ENCODE data around the gene KRT1. TPM values are rescaled to one million over a fixed set of nuclear protein-coding genes. Genes with fewer than 3 reads are reported as not detected.
A peak's percentile ranks its signal among the peaks of the same experiment; 100 is the strongest.

Gene KRT1
- total and polyA plus RNA-seq, 2 donors (not counting 1 experiment from before 2014, with no cell fraction given) = not detected

DNA sequence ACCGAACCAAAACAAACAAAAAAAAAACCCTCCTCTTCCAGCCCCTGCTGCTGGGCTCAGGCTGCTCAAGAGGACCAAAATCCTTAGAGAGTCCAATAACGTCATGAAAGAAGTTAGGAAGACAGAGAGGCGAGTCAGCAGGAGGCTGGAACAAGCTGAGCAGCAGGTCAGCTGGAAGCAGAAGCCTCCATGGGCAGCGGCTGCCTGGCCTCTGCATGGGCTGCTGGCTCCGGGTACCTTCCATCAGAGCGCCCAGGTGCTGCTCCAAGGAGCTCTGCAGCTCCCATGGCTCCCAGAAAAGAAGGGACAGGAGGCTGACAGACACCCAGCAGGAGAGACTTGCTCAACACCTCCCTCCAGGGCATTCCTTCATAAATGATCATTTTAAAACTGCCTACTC lies 25.0 kb downstream of the KRT1 start:
- H3K9me3 ChIP-seq (ENCODE audit: control insufficient read depth, insufficient read depth, low read depth, low read length) = no peaks in the 10 kb centered on the region
- H3K9ac ChIP-seq (ENCODE audit: insufficient read depth, low read length) = no peak overlapping the region
- no peaks in the 10 kb centered on the region for H3K4me1 ChIP-seq (ENCODE audit: control insufficient read depth, extremely low read depth, insufficient read depth, low read length)
- H3K27me3 ChIP-seq (ENCODE audit: control insufficient read depth, insufficient read depth, low read length) = peaks cover 4% of the 10 kb centered on the region
- no peaks in the 10 kb centered on the region for H4K20me1 ChIP-seq (ENCODE audit: control insufficient read depth, extremely low read depth, insufficient read depth, low read length)
- H3K27ac ChIP-seq (ENCODE audit: insufficient read depth, low read length) = no peak overlapping the region
- DNase-seq (ENCODE audit: low read depth in 2 of 2) = peak in 1 of 2 donors; percentile 4
- no peak overlapping the region for H2AFZ ChIP-seq (ENCODE audit: low read length)
- TF ChIP-seq EZH2 (IDR thresholded peaks at IDR 0.05; ENCODE audit: low read length, missing control alignments) = no peak
- TF ChIP-seq, protein P1, sequence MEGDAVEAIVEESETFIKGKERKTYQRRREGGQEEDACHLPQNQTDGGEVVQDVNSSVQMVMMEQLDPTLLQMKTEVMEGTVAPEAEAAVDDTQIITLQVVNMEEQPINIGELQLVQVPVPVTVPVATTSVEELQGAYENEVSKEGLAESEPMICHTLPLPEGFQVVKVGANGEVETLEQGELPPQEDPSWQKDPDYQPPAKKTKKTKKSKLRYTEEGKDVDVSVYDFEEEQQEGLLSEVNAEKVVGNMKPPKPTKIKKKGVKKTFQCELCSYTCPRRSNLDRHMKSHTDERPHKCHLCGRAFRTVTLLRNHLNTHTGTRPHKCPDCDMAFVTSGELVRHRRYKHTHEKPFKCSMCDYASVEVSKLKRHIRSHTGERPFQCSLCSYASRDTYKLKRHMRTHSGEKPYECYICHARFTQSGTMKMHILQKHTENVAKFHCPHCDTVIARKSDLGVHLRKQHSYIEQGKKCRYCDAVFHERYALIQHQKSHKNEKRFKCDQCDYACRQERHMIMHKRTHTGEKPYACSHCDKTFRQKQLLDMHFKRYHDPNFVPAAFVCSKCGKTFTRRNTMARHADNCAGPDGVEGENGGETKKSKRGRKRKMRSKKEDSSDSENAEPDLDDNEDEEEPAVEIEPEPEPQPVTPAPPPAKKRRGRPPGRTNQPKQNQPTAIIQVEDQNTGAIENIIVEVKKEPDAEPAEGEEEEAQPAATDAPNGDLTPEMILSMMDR (conservative IDR thresholded peaks at IDR 0.05 in 1 of 2, IDR thresholded peaks at IDR 0.05 in 1 of 2; ENCODE audit: low read depth in 1 of 2, low read length in 2 of 2) = no peak
- H3K4me3 ChIP-seq (replicated peaks in 1 of 4; ENCODE audit: control extremely low read depth in 1 of 4, insufficient read depth in 1 of 4, low read depth in 3 of 4, low read length in 4 of 4) = no peak overlapping the region
- no peak overlapping the region for H3K4me2 ChIP-seq (ENCODE audit: extremely low read depth, insufficient read depth, low read length)
- no peaks in the 10 kb centered on the region for H3K36me3 ChIP-seq (ENCODE audit: control insufficient read depth, insufficient read depth, low read length)
- no peaks in the 10 kb centered on the region for H3K79me2 ChIP-seq (ENCODE audit: control insufficient read depth, insufficient read depth, low read length)

DNA sequence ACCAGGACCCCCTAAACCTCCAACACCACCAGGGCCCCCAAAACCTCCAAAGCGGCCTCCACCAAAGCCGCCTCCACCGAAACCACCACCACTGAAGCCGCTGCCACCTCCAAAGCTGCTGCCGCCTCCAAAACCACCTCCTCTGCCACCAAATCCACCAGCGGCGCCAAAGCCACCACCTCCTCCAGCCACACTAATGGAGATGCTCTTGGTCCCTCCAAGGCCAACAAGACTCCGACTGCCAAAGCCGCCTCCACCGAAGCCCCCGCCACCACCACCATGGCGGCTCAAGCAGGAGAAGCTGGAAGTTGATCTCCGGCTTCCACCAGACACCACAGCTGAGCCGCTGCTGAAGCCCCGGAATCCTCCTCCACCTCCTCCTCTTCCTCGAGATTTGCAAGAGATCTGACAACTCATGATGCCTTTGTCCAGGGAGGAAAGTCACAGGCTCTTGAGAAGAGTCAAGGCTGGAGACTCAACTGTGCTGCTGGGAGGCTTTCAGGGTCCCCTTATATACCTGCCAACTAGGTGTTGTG lies 28.4 kb downstream of the KRT1 start, which contains the start of gene KRT2:
Gene KRT2, minus strand, starts transcription at position 486 of the 536 bp plus-strand sequence. Its CDS starts 69 bp downstream, at position 417.
- no peaks in the 10 kb centered on the region for H4K20me1 ChIP-seq (ENCODE audit: control insufficient read depth, extremely low read depth, insufficient read depth, low read length)
- no peak within 1 kb of the TSS for H3K9ac ChIP-seq (ENCODE audit: insufficient read depth, low read length)
- H3K4me1 ChIP-seq (ENCODE audit: control insufficient read depth, extremely low read depth, insufficient read depth, low read length) = no peaks in the 10 kb centered on the region
- H3K27ac ChIP-seq (ENCODE audit: insufficient read depth, low read length) = no peak within 1 kb of the TSS
- peaks cover 5% of the 10 kb centered on the region for H3K27me3 ChIP-seq (ENCODE audit: control insufficient read depth, insufficient read depth, low read length)
- no peak within 1 kb of the TSS for H3K4me3 ChIP-seq (replicated peaks in 1 of 4; ENCODE audit: control extremely low read depth in 1 of 4, insufficient read depth in 1 of 4, low read depth in 3 of 4, low read length in 4 of 4)
- H3K4me2 ChIP-seq (ENCODE audit: extremely low read depth, insufficient read depth, low read length) = no peak within 1 kb of the TSS
- DNase-seq (ENCODE audit: low read depth in 2 of 2) = no peak
- H3K36me3 ChIP-seq (ENCODE audit: control insufficient read depth, insufficient read depth, low read length) = no peaks in the 10 kb centered on the region
- H2AFZ ChIP-seq (ENCODE audit: low read length) = no peak within 1 kb of the TSS
- H3K9me3 ChIP-seq (ENCODE audit: control insufficient read depth, insufficient read depth, low read depth, low read length) = no peaks in the 10 kb centered on the region
- H3K79me2 ChIP-seq (ENCODE audit: control insufficient read depth, insufficient read depth, low read length) = no peaks in the 10 kb centered on the region
- no peak for TF ChIP-seq EZH2 (IDR thresholded peaks at IDR 0.05; ENCODE audit: low read length, missing control alignments)
- TF ChIP-seq, protein P1 (conservative IDR thresholded peaks at IDR 0.05 in 1 of 2, IDR thresholded peaks at IDR 0.05 in 1 of 2; ENCODE audit: low read depth in 1 of 2, low read length in 2 of 2) = no peak

DNA sequence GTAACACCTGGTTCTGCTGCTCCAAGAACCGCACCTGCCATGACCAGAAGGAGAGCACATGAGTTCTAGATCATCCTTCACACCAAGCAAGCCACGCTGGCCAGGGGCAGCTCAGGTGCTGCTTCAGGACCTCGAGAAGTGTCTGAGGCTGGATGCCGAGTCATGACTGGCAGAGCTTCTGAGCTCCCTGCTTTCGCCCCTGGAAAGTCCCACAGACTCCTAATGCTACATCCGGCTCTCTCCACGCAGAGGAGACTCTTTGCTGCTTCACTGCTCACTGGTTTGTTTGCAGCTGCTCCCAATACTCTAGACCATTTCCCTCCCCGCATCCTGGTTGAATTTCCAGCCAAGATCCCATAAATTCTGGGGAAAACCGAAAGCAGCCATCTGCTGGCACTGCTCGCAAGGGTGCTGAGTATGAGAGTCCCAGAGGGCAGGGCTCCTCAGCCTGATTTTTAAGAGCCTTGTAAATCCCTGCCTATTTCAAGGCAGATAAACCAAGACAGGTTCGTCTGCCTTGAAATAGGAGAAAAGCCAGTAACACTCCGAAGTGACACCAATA lies 29.6 kb downstream of the KRT1 start:
- H2AFZ ChIP-seq (ENCODE audit: low read length) = no peak overlapping the region
- H3K4me3 ChIP-seq (replicated peaks in 1 of 4; ENCODE audit: control extremely low read depth in 1 of 4, insufficient read depth in 1 of 4, low read depth in 3 of 4, low read length in 4 of 4) = no peak overlapping the region
- H3K9ac ChIP-seq (ENCODE audit: insufficient read depth, low read length) = no peak overlapping the region
- TF ChIP-seq EZH2 (IDR thresholded peaks at IDR 0.05; ENCODE audit: low read length, missing control alignments) = no peak
- TF ChIP-seq, protein P1 (conservative IDR thresholded peaks at IDR 0.05 in 1 of 2, IDR thresholded peaks at IDR 0.05 in 1 of 2; ENCODE audit: low read depth in 1 of 2, low read length in 2 of 2) = no peak
- H3K36me3 ChIP-seq (ENCODE audit: control insufficient read depth, insufficient read depth, low read length) = no peaks in the 10 kb centered on the region
- no peaks in the 10 kb centered on the region for H4K20me1 ChIP-seq (ENCODE audit: control insufficient read depth, extremely low read depth, insufficient read depth, low read length)
- no peaks in the 10 kb centered on the region for H3K79me2 ChIP-seq (ENCODE audit: control insufficient read depth, insufficient read depth, low read length)
- no peak overlapping the region for H3K4me2 ChIP-seq (ENCODE audit: extremely low read depth, insufficient read depth, low read length)
- no peak for DNase-seq (ENCODE audit: low read depth in 2 of 2)
- peaks cover 3% of the 10 kb centered on the region for H3K27me3 ChIP-seq (ENCODE audit: control insufficient read depth, insufficient read depth, low read length)
- H3K27ac ChIP-seq (ENCODE audit: insufficient read depth, low read length) = no peak overlapping the region
- H3K9me3 ChIP-seq (ENCODE audit: control insufficient read depth, insufficient read depth, low read depth, low read length) = no peaks in the 10 kb centered on the region
- H3K4me1 ChIP-seq (ENCODE audit: control insufficient read depth, extremely low read depth, insufficient read depth, low read length) = no peaks in the 10 kb centered on the region

Measured in fibroblast of lung (primary cell).